ENCODE results near the gene RFK.

- TF ChIP-seq, protein P1, sequence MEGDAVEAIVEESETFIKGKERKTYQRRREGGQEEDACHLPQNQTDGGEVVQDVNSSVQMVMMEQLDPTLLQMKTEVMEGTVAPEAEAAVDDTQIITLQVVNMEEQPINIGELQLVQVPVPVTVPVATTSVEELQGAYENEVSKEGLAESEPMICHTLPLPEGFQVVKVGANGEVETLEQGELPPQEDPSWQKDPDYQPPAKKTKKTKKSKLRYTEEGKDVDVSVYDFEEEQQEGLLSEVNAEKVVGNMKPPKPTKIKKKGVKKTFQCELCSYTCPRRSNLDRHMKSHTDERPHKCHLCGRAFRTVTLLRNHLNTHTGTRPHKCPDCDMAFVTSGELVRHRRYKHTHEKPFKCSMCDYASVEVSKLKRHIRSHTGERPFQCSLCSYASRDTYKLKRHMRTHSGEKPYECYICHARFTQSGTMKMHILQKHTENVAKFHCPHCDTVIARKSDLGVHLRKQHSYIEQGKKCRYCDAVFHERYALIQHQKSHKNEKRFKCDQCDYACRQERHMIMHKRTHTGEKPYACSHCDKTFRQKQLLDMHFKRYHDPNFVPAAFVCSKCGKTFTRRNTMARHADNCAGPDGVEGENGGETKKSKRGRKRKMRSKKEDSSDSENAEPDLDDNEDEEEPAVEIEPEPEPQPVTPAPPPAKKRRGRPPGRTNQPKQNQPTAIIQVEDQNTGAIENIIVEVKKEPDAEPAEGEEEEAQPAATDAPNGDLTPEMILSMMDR (IDR thresholded peaks at IDR 0.05), result no peak
- TF ChIP-seq EP300 (IDR thresholded peaks at IDR 0.05; ENCODE audit: low read depth) (no peak), POLR2A (IDR thresholded peaks at IDR 0.05) (no peak), POLR2AphosphoS5 (IDR thresholded peaks at IDR 0.05) (no peak)
Observed at GRCh38 chr9:76441551-76442322, 47.5 kb upstream of the RFK start.

All from transverse colon (tissue), 4 donors.